ENCODE measurements around the gene CDH9. TPM values are rescaled to one million over a fixed set of nuclear protein-coding genes. Genes with fewer than 3 reads are reported as not detected.

Gene CDH9
- total and polyA plus RNA-seq, 2 donors: 0.53 TPM; not detected in 1

DNA sequence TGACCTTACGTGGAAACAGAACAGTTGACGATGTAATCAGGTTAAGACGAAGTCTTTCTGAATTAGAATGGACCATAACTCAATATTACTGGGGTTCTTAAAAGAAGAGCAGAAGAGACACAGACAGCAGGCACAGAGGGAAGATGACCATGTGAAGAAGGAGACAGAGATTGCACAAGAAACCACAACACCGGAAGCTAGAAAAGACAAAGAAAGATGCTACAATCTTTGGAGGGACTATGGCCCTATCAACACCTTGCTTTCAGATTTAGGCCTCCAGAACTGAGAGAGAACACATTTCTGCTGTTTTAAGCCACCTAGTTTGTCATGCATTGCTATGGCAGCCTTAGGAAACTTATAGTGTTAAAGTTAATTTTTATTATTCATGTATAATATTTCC, 27.1 kb downstream of the CDH9 start:
- no peak for DNase-seq (ENCODE audit: extremely low spot score)
- H3K36me3 ChIP-seq (ENCODE audit: insufficient read depth): no peaks in the 10 kb centered on the region
- no peak overlapping the region for H3K27ac ChIP-seq (ENCODE audit: low read depth)
- no peak overlapping the region for H3K4me3 ChIP-seq (ENCODE audit: low read depth, low read length)
- H3K4me1 ChIP-seq (ENCODE audit: insufficient read depth): no peaks in the 10 kb centered on the region
- 92% methylated on average over 4 of the region's 4 CpGs for WGBS

DNA sequence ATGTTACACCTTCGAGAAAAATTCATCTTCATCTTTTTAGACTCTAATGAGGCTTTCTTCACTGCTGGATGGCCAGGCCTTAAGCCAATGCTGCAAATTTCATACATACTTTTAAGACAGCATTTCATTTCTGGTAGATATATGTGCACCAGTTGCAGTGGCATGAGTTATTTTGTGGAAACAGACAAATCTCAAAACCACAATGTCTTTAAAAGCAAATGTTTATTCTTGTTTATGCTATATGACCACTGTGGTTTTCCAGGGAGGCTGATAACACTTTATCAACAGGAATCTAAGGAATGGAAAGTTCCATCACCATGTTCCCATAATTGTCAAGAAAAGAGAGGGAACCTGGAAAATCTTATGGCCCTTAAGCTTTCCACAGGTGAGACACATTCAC, 27.7 kb downstream of the CDH9 start:
- H3K27ac ChIP-seq (ENCODE audit: low read depth): no peak overlapping the region
- 95% methylated on average over 1 of the region's 1 CpG for WGBS
- H3K4me3 ChIP-seq (ENCODE audit: low read depth, low read length): no peak overlapping the region
- no peaks in the 10 kb centered on the region for H3K4me1 ChIP-seq (ENCODE audit: insufficient read depth)
- H3K36me3 ChIP-seq (ENCODE audit: insufficient read depth): no peaks in the 10 kb centered on the region
- DNase-seq (ENCODE audit: extremely low spot score): no peak

DNA sequence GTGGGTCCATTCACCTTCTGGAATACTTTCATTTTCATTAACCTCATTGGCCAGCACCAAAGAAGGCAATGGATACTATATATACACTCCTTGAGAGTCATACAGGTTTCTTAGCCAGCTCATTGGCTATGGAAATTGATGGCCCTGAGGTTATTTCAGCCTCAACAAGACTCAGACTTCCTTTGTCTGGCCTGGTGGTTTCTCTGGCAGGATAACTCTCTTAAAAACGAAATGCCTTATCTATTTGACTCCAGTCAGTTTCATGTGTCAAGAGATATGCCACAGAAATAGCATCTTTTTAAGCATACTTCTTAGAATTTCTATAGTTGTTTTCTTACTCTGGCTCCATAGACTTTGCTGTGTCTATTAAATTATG, 28.9 kb downstream of the CDH9 start:
- H3K36me3 ChIP-seq (ENCODE audit: insufficient read depth): no peaks in the 10 kb centered on the region
- WGBS: 44% methylated on average over 1 of the region's 1 CpG
- H3K4me3 ChIP-seq (ENCODE audit: low read depth, low read length): no peak overlapping the region
- no peak overlapping the region for H3K27ac ChIP-seq (ENCODE audit: low read depth)
- DNase-seq (ENCODE audit: extremely low spot score): no peak
- no peaks in the 10 kb centered on the region for H3K4me1 ChIP-seq (ENCODE audit: insufficient read depth)

DNA sequence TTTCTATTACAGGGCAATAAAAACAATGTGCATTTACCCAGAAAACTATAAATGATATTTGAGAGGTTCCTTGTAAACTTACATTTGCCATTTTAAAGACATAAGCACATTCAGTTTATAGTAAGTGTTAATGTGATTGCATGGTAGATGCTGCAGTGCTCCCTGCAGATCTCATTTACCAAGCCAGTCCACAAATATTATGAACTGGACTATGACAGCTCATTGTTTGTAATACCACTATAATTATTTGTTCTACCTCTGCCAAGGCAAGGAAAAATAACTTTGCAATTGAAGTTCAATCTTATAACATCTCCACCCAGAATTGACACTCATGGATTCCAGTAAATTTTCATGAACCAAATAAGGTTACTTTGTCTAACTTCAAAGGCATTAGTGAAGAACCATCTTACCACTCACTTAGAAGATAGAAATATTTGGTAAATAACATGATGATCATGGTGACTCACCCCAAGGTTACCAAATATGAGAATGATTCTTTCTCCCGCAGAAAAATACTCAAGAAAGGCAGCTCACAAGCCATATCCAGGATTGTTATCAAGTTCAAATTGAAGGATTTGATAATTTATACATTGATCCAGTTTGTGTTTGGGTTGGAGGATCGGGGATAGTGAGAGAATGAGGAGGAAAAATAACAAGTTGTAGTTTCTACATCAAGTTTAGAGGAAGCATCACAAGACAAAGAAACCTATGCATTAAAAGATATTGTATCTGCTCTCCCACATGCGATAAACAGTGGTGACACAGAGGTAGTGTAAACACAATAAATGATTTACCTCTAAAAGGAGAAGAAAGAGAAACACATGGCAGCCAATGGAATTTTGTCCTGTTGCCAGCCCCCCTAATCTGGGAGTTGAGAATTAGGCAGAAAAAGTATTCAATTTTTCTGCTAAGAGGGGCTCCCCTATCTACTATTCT, 29.5 kb downstream of the CDH9 start:
- no peaks in the 10 kb centered on the region for H3K36me3 ChIP-seq (ENCODE audit: insufficient read depth)
- H3K27ac ChIP-seq (ENCODE audit: low read depth): no peak overlapping the region
- no peak for DNase-seq (ENCODE audit: extremely low spot score)
- no peak overlapping the region for H3K4me3 ChIP-seq (ENCODE audit: low read depth, low read length)
- 86% methylated on average over 3 of the region's 3 CpGs for WGBS
- no peaks in the 10 kb centered on the region for H3K4me1 ChIP-seq (ENCODE audit: insufficient read depth)

DNA sequence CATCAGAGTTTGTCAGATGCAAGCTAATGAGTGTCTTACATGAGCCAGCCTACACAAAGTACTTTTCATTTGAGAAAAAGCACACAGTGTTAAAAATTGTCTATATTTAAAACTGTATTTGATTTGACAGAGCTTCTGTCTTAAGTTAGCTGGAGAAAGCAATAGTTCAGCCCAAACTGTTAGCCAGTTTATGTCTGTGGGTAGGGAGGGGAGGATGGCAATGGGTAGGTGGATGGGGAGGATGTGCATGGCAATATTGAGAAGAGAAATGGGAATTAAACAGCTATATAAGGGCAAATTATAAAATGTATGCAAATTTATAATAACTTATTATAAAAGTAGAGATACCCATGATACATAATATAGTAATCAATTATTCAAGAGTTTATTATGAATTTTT, 31.3 kb downstream of the CDH9 start:
- Histone ChIP-seq H3K27ac (ENCODE audit: low read depth) (no peak overlapping the region), H3K36me3 (ENCODE audit: insufficient read depth) (no peaks in the 10 kb centered on the region), H3K4me3 (ENCODE audit: low read depth, low read length) (no peak overlapping the region), H3K4me1 (ENCODE audit: insufficient read depth) (no peaks in the 10 kb centered on the region)
- DNase-seq (ENCODE audit: extremely low spot score): no peak

DNA sequence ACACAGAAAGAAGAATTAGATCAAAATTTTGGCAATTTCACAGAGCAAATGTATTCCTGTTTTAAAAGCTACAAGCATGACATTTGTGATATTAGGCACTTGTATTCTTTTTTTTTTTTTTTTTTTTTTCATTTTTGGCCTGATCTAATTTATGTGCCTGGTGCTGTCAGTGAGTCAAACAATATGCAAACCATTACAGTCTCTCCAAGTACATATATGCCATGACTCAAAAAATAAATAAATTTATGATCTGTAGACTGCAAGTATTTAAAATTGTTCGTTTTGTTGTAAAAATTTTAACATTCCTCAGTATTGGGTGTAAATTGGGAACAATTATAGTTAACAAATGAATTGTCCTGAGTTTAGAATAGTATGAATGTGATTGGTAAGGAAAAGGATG, 51.4 kb downstream of the CDH9 start:
- H3K36me3 ChIP-seq (ENCODE audit: insufficient read depth): no peaks in the 10 kb centered on the region
- DNase-seq (ENCODE audit: extremely low spot score): no peak
- H3K4me3 ChIP-seq (ENCODE audit: low read depth, low read length): no peak overlapping the region
- no peak overlapping the region for H3K27ac ChIP-seq (ENCODE audit: low read depth)
- H3K4me1 ChIP-seq (ENCODE audit: insufficient read depth): no peaks in the 10 kb centered on the region
- 61% methylated on average over 1 of the region's 1 CpG for WGBS

DNA sequence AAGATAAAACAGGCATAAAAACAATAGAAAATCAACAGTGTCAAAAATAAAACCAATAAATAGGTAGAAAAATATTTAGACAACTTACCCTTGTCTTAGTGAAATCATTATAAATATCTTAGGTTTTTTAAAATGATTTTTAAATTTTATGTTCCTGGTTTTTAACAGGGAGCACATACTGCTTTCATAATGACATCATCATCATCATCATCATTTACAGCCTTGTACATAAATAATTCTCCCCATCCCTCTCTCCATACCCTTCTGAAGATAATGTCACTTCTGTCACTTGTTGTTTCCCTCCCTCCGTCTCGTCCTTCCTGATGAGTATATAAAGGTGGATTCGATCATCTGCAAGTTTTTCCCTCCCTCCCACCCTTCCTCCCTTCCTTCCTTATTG, 56.6 kb downstream of the CDH9 start:
- no peak for DNase-seq (ENCODE audit: extremely low spot score)
- 79% methylated on average over 3 of the region's 3 CpGs for WGBS
- Histone ChIP-seq H3K4me3 (ENCODE audit: low read depth, low read length) (no peak overlapping the region), H3K4me1 (ENCODE audit: insufficient read depth) (no peaks in the 10 kb centered on the region), H3K36me3 (ENCODE audit: insufficient read depth) (no peaks in the 10 kb centered on the region), H3K27ac (ENCODE audit: low read depth) (no peak overlapping the region)

DNA sequence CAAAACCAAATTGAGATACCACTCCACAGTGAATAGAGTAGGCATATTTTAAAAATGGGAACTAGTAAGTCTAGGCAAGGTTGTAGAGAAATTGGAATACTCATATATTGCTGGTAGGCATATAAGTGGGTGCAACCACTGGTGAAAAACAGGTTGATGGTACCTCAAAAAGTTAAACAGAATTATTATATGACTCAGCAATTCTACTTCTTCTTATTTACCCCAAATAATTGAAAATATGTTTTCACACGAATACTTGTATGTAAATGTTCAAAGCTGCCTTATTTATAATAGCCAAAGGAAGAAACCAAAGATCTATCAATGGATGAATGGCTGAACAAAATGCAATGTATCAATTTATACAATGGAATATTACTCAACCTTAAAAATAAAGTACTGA, 79.1 kb downstream of the CDH9 start:
- DNase-seq (ENCODE audit: extremely low spot score): no peak
- Histone ChIP-seq H3K27ac (ENCODE audit: low read depth) (no peak overlapping the region), H3K4me3 (ENCODE audit: low read depth, low read length) (no peak overlapping the region), H3K4me1 (ENCODE audit: insufficient read depth) (no peaks in the 10 kb centered on the region), H3K36me3 (ENCODE audit: insufficient read depth) (no peaks in the 10 kb centered on the region)
- WGBS: 70% methylated on average over 1 of the region's 1 CpG

DNA sequence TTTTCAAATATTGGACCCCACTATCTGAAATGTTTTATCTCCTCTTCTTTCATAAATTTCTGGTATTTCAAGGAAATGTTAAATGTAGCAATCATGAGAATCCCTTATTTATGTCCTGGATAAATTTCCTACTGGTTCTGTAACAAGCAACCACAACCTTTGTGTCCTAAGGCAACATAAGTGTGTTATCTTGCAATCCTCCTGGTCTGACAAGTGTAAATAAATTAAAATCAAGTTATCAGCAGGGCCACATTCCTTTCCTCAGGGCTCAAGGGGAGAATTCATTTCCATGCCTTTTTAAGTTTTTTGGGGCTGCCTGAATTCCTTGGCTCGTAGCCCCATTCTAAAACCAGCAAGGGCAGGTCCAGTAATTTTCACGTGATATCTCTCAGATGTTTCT, 83.2 kb downstream of the CDH9 start:
- Histone ChIP-seq H3K36me3 (ENCODE audit: insufficient read depth) (no peaks in the 10 kb centered on the region), H3K4me3 (ENCODE audit: low read depth, low read length) (no peak overlapping the region), H3K4me1 (ENCODE audit: insufficient read depth) (no peaks in the 10 kb centered on the region), H3K27ac (ENCODE audit: low read depth) (no peak overlapping the region)
- 70% methylated on average over 2 of the region's 2 CpGs for WGBS
- no peak for DNase-seq (ENCODE audit: extremely low spot score)

DNA sequence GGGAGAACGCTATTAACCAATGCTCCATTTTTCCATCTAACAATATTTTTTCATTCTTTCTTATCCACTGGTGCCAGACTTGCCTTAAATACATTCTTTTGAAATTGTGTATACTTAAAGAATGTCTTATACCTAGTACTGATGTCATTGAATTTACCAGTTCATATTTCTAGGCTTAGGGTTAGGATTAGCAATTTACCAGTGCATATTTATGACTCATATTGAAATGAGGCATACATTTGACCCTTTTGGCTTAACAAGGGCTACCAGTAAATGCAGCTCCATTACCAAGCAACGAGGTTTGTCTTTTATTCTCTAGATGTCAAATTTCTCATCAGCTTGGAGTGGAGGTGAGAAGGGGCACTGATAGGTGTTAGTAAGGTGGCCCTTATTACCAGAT, 89.5 kb downstream of the CDH9 start:
- no peaks in the 10 kb centered on the region for H3K4me1 ChIP-seq (ENCODE audit: insufficient read depth)
- no peak for DNase-seq (ENCODE audit: extremely low spot score)
- 82% methylated on average over 2 of the region's 2 CpGs for WGBS
- no peak overlapping the region for H3K27ac ChIP-seq (ENCODE audit: low read depth)
- H3K4me3 ChIP-seq (ENCODE audit: low read depth, low read length): no peak overlapping the region
- H3K36me3 ChIP-seq (ENCODE audit: insufficient read depth): no peaks in the 10 kb centered on the region

DNA sequence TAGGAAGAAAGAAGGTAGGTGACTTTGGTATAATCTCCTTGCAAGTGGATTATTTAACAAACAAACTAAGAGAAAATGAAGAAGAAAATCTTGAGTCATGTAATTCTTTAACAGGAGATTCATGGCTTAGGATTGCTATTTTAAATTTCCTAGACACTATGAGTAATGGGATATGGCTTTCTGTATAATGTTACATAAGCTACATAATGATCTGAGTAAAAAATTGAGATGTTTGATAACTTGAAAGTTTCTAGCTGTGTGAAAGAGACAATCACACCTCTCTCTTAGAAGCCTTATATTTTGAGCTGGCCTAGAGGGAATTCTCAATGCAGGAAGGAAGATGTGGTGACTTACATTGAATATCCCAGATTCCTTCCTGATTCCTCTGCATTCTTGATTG, 92.5 kb downstream of the CDH9 start:
- no peak for DNase-seq (ENCODE audit: extremely low spot score)
- Histone ChIP-seq H3K36me3 (ENCODE audit: insufficient read depth) (no peaks in the 10 kb centered on the region), H3K4me1 (ENCODE audit: insufficient read depth) (no peaks in the 10 kb centered on the region), H3K27ac (ENCODE audit: low read depth) (no peak overlapping the region), H3K4me3 (ENCODE audit: low read depth, low read length) (no peak overlapping the region)

DNA sequence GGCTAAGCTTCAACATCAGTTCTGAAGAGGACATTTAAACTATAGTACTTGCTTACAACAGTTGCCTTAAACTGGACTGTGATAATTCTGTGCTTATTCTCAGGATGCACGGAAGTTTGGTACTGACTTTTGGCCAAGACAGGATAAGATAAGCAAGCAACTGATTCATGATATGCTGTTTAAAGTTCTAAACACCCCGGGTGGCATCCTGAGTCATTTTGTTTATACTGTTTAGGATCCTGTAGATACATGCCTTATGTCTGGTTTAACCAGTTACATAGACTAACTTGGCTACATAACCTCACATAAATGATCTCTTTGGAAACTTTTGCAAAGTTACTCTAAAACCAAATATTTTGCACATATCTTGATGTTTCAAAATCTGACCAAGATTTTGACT, 95.9 kb downstream of the CDH9 start:
- WGBS: 15% methylated on average over 2 of the region's 2 CpGs
- DNase-seq (ENCODE audit: extremely low spot score): peak; percentile 15

DNA sequence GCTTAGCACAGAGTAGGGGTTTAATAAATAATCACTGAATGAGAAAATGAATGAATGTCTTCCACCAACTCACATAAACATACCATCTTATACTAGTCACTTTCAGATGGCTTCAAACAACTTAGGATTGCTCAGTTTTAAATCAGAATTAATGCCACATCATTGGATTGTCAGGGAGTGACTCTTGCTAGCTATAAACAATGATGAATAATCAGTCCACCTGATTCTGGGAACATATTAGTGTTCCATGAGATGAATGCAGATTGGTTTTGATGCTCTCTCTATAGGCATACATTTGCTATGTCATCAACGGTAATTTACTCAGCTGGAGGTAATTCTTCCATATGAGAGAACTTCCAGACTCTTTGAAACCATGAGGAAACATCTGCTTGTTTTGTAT, 97.4 kb downstream of the CDH9 start:
- H3K4me3 ChIP-seq (ENCODE audit: low read depth, low read length): no peak overlapping the region
- DNase-seq (ENCODE audit: extremely low spot score): no peak
- no peaks in the 10 kb centered on the region for H3K4me1 ChIP-seq (ENCODE audit: insufficient read depth)
- H3K27ac ChIP-seq (ENCODE audit: low read depth): no peak overlapping the region
- no peaks in the 10 kb centered on the region for H3K36me3 ChIP-seq (ENCODE audit: insufficient read depth)
- WGBS: 84% methylated on average over 1 of the region's 1 CpG

More for the DNA sequence above, 95.9 kb downstream of the CDH9 start:
- H3K36me3 ChIP-seq (ENCODE audit: insufficient read depth): no peaks in the 10 kb centered on the region
- H3K27ac ChIP-seq (ENCODE audit: low read depth): no peak overlapping the region
- H3K4me3 ChIP-seq (ENCODE audit: low read depth, low read length): no peak overlapping the region
- H3K4me1 ChIP-seq (ENCODE audit: insufficient read depth): no peaks in the 10 kb centered on the region

DNA sequence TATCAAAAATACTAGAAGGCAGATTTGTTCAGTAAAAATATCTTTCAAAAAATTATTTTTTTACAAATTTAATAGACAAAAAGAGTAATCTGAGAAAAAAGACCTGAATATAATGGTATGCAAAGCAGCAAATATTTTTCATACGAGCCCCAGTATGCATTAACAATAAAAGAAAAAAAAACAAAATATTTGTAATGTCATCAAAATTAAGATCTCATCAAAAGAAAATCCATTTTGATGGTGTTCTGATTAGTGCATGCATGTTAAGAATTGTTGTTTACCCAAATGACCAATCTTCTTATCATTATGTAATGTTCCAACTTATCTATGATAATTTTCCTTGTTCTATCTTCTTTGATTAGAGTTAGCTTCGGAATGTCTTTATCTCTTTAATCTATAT, 106.1 kb downstream of the CDH9 start:
- Histone ChIP-seq H3K27ac (ENCODE audit: low read depth) (no peak overlapping the region), H3K4me3 (ENCODE audit: low read depth, low read length) (no peak overlapping the region), H3K36me3 (ENCODE audit: insufficient read depth) (no peaks in the 10 kb centered on the region), H3K4me1 (ENCODE audit: insufficient read depth) (no peaks in the 10 kb centered on the region)
- DNase-seq (ENCODE audit: extremely low spot score): no peak
- 58% methylated on average over 2 of the region's 2 CpGs for WGBS

DNA sequence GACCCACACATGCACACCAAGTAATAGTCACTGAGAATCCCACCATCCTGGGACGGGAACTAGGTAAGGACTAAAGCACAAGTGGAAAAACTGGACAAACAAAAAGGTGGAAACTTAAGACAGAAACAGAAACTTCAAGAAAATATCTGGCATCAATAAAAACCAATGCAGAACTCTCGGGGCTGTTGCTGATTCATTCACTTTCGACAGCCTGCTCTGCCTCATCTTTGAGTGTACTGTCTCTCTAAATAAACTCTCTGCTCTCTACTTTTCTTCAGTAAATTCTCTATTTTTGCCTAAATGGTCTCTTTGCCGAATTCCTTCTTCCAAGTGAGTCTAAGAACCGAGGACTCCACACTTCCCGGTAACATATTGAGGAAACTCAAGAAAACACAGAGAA, 116.9 kb downstream of the CDH9 start:
- WGBS: 89% methylated on average over 6 of the region's 6 CpGs
- no peaks in the 10 kb centered on the region for H3K4me1 ChIP-seq (ENCODE audit: insufficient read depth)
- no peak for DNase-seq (ENCODE audit: extremely low spot score)
- H3K4me3 ChIP-seq (ENCODE audit: low read depth, low read length): no peak overlapping the region
- H3K27ac ChIP-seq (ENCODE audit: low read depth): no peak overlapping the region
- no peaks in the 10 kb centered on the region for H3K36me3 ChIP-seq (ENCODE audit: insufficient read depth)

All from urinary bladder (tissue), 4 donors.